SK-N-SH (cell line): ENCODE data around the gene FRMD7. TPM values are rescaled to one million over a fixed set of nuclear protein-coding genes. Genes with fewer than 3 reads are reported as not detected.

Experiments used
- CTCF ChIA-PET: fragments of 300-600, 350-600 bp; formaldehyde crosslinking; extraction: SDS; loops from one replicate; lab custom pipeline; 2021; lab: Yijun Ruan, JAX
- POLR2A ChIA-PET: fragments of 350-600 bp; sonication (Branson Sonifier 250); formaldehyde crosslinking; extraction: SDS; loops from one replicate; lab custom pipeline; 2020; ENCODE audit warnings: antibody characterized with exemption, inconsistent platforms; lab: Yijun Ruan, JAX
- DNase-seq: peaks from one replicate; pipeline ENCODE4 v3.0.0; 2012
- H2AFZ ChIP-seq: fragments of 200-600 bp; sonication (generic); 2 replicates; pipeline ENCODE4 v1.8.1; 2016; ENCODE audit warnings: antibody characterized with exemption, mild to moderate bottlenecking, low read depth
- H3F3A ChIP-seq: fragments of 200-600 bp; sonication (generic); replicated peaks from 2 replicates; pipeline ENCODE3; 2016; ENCODE audit warnings: antibody characterized with exemption, mild to moderate bottlenecking; ENCODE audit not compliant: insufficient read depth
- H3K27ac ChIP-seq, 2 experiments: fragments of 200-500 bp in 1 of 2; fragments of 200-600 bp in 1 of 2; sonication (Bioruptor generic) in 1 of 2; sonication (generic), shearing (Covaris generic) in 1 of 2; 2 replicates each; pipeline versions ENCODE4 v1.5.1 to v1.6.1; 2014 to 2016; ENCODE audit warnings: low read depth in 2 of 2, inconsistent platforms in 1 of 2, low read length in 1 of 2, mild to moderate bottlenecking in 1 of 2, mixed read lengths in 1 of 2
- H3K27me3 ChIP-seq: fragments of 200-600 bp; sonication (generic), shearing (Covaris generic); 2 replicates; pipeline ENCODE4 v1.6.1; 2016; ENCODE audit warnings: mixed run types; ENCODE audit not compliant: insufficient read depth
- H3K36me3 ChIP-seq, 2 experiments: fragments of 200-500 bp in 1 of 2; fragments of 200-600 bp in 1 of 2; sonication (Bioruptor generic) in 1 of 2; sonication (generic) in 1 of 2; replicated peaks in 1 of 2; 2 replicates each; pipeline versions ENCODE3 to v1.5.1; 2014 to 2016; ENCODE audit warnings: low read length in 1 of 2, mild to moderate bottlenecking in 1 of 2; ENCODE audit not compliant: insufficient read depth in 2 of 2, control insufficient read depth in 1 of 2
- H3K4me1 ChIP-seq, 2 experiments: fragments of 200-500 bp in 1 of 2; fragments of 200-600 bp in 1 of 2; sonication (Bioruptor generic) in 1 of 2; sonication (generic), shearing (Covaris generic) in 1 of 2; 2 replicates each; pipeline versions ENCODE4 v1.5.1 to v1.6.1; 2014 to 2016; ENCODE audit warnings: low read depth in 1 of 2, low read length in 1 of 2, mixed run types in 1 of 2; ENCODE audit not compliant: insufficient read depth in 2 of 2, control insufficient read depth in 1 of 2
- H3K4me2 ChIP-seq: fragments of 200-600 bp; sonication (generic), shearing (Covaris generic); 2 replicates; pipeline ENCODE4 v1.6.1; 2017; ENCODE audit warnings: mixed run types
- H3K4me3 ChIP-seq, 2 experiments: fragments of 200-500 bp in 1 of 2; fragments of 200-600 bp in 1 of 2; sonication (Bioruptor generic) in 1 of 2; sonication (generic), shearing (Covaris generic) in 1 of 2; 2 replicates each; pipeline versions ENCODE4 v1.5.1 to v1.8.1; 2014 to 2016; ENCODE audit warnings: low read depth in 2 of 2, inconsistent platforms in 1 of 2, low read length in 1 of 2, mild to moderate bottlenecking in 1 of 2, mixed read lengths in 1 of 2, moderate library complexity in 1 of 2
- H3K79me2 ChIP-seq: fragments of 200-600 bp; sonication (generic); 2 replicates; pipeline ENCODE4 v1.8.1; 2017; ENCODE audit warnings: mild to moderate bottlenecking; ENCODE audit not compliant: insufficient read depth
- H3K9ac ChIP-seq: fragments of 200-600 bp; sonication (generic); 2 replicates; pipeline ENCODE4 v1.6.1; 2017; ENCODE audit warnings: mixed run types
- H3K9me2 ChIP-seq: fragments of 200-600 bp; sonication (generic); 2 replicates; pipeline ENCODE4 v1.6.1; 2017; ENCODE audit warnings: mixed run types
- H3K9me3 ChIP-seq: fragments of 200-600 bp; sonication (generic); 2 replicates; pipeline ENCODE4 v1.6.1; 2017; ENCODE audit warnings: mixed run types, mild to moderate bottlenecking, moderate library complexity
- H4K20me1 ChIP-seq: fragments of 200-600 bp; sonication (generic); 2 replicates; pipeline ENCODE4 v1.6.1; 2017; ENCODE audit warnings: mild to moderate bottlenecking, mixed run types; ENCODE audit not compliant: insufficient read depth
- ELF1 ChIP-seq: IDR thresholded peaks from 2 replicates; pipeline ENCODE4 v1.4.0; 2012
- GABPA ChIP-seq: IDR thresholded peaks from 2 replicates; pipeline ENCODE4 v1.4.0; 2012; ENCODE audit warnings: low read depth, mild to moderate bottlenecking
- GATA2 ChIP-seq: sonication (generic); formaldehyde crosslinking; IDR thresholded peaks from 2 replicates; pipeline ENCODE4 v1.5.0; 2020; ENCODE audit warnings: mild to moderate bottlenecking, missing genetic modification reagents
- IRF3 ChIP-seq: fragments of 150-350 bp; IDR thresholded peaks from 2 replicates; pipeline ENCODE4 v1.6.1; 2016; ENCODE audit warnings: mild to moderate bottlenecking, low read depth, low read length
- JUND ChIP-seq: IDR thresholded peaks from 2 replicates; pipeline ENCODE4 v1.4.0; 2012
- MAX ChIP-seq: IDR thresholded peaks from 2 replicates; pipeline ENCODE4 v1.4.0; 2012; ENCODE audit warnings: low read depth
- NFIC ChIP-seq: IDR thresholded peaks from 2 replicates; pipeline ENCODE4 v1.4.0; 2012; ENCODE audit warnings: borderline replicate concordance
- PBX3 ChIP-seq: IDR thresholded peaks from 2 replicates; pipeline ENCODE4; 2012
- POLR2AphosphoS5 ChIP-seq: IDR thresholded peaks from 2 replicates; pipeline ENCODE4 v1.6.1; 2012; ENCODE audit warnings: low read depth, low read length
- RAD21 ChIP-seq: IDR thresholded peaks from 2 replicates; pipeline ENCODE4 v1.6.1; 2012; ENCODE audit warnings: mild to moderate bottlenecking, low read length
- REST ChIP-seq: IDR thresholded peaks from 2 replicates; pipeline ENCODE4 v1.6.1; 2012; ENCODE audit warnings: mild to moderate bottlenecking, low read depth, low read length, moderate library complexity
- RXRA ChIP-seq: IDR thresholded peaks from 2 replicates; pipeline ENCODE4 v1.4.0; 2012; ENCODE audit warnings: low read depth, mild to moderate bottlenecking, borderline replicate concordance
- USF1 ChIP-seq: IDR thresholded peaks from 2 replicates; pipeline ENCODE4 v1.4.0; 2012; ENCODE audit warnings: low read depth, borderline replicate concordance
- USF2 ChIP-seq: fragments of 150-350 bp; IDR thresholded peaks from 2 replicates; pipeline ENCODE4 v1.6.1; 2017; ENCODE audit warnings: antibody characterized with exemption, low read length, low read depth, borderline replicate concordance
- ZBTB33 ChIP-seq: IDR thresholded peaks from 2 replicates; pipeline ENCODE4 v1.4.0; 2012; ENCODE audit warnings: low read depth, borderline replicate concordance
- WGBS: methylation state at CpG from one replicate; pipeline ENCODE4 v1.1.6; 2017; ENCODE audit warnings: low lambda C conversion rate; 5-methylcytosine and 5-hydroxymethylcytosine counted together
- polyA plus RNA-seq, 3 experiments: library from polyadenylated mRNA; depleted of rRNA; stranded (reverse); fragments of >200 nt; gene quantifications; 2 replicates each; pipeline ENCODE4 v1.2.3, GENCODE V29; 2012

FRMD7 gene
- polyA plus RNA-seq, 1 of the 3 experiments (the other 2 are of a cell fraction): not detected

GRCh38 chrX:132058975-132059374 is 68.8 kb downstream of the FRMD7 start (continued):
- TF ChIP-seq REST: no peak

- H3K9me3 ChIP-seq: no peaks in the 10 kb centered on the region
- no peak overlapping the region for H3K4me2 ChIP-seq
- WGBS: 52% methylated on average over 4 of the region's 4 CpGs
- H3F3A ChIP-seq: no peaks in the 10 kb centered on the region
- no peak overlapping the region for H3K4me3 ChIP-seq
- no peaks in the 10 kb centered on the region; the same call in 1 of the 2 replicates for H3K27me3 ChIP-seq
- H3K4me1 ChIP-seq: no peaks in the 10 kb centered on the region
- no peaks in the 10 kb centered on the region for H3K36me3 ChIP-seq
- no peaks in the 10 kb centered on the region for H3K9me2 ChIP-seq
- POLR2A ChIA-PET: no interaction called here
- H3K27ac ChIP-seq: no peak overlapping the region
- no peak overlapping the region for H3K9ac ChIP-seq
- DNase-seq: no peak
- H2AFZ ChIP-seq: no peak overlapping the region
- no peaks in the 10 kb centered on the region for H3K79me2 ChIP-seq
- H4K20me1 ChIP-seq: no peaks in the 10 kb centered on the region
- CTCF ChIA-PET: interaction anchor here (2.2 to 2.6 kb wide), 2 partner anchors 11 to 13 kb away, joined by 6 to 12 read pairs; no protein-coding TSS in a partner anchor
- TF ChIP-seq JUND: no peak
- no peak for TF ChIP-seq POLR2AphosphoS5
- no peak for TF ChIP-seq ZBTB33
- no peak for TF ChIP-seq IRF3
- no peak for TF ChIP-seq USF1
- no peak for TF ChIP-seq RXRA
- TF ChIP-seq RAD21: no peak
- no peak for TF ChIP-seq PBX3
- TF ChIP-seq ELF1: no peak
- no peak for TF ChIP-seq NFIC
- TF ChIP-seq GATA2: no peak
- no peak for TF ChIP-seq MAX
- no peak for TF ChIP-seq GABPA
- no peak for TF ChIP-seq USF2
- no peak for TF ChIP-seq REST
Observed at GRCh38 chrX:132058050-132058449, 69.8 kb downstream of the FRMD7 start.
